GM19463 (cell line): ENCODE data around the gene ACTR2.
"Not testable (repeated sequence)": the region's sequence is repeated elsewhere in the genome, so short reads cannot be mapped to it uniquely, and the experiment has no call there.

Experiments
- ATAC-seq: cut with Tn5 transposase; IDR thresholded peaks from one replicate; pipeline ENCODE4 v1.9.1; 2021; ENCODE audit warnings: mild to moderate bottlenecking, moderate library complexity; ENCODE audit not compliant: unreplicated experiment

ACTR2 gene

DNA sequence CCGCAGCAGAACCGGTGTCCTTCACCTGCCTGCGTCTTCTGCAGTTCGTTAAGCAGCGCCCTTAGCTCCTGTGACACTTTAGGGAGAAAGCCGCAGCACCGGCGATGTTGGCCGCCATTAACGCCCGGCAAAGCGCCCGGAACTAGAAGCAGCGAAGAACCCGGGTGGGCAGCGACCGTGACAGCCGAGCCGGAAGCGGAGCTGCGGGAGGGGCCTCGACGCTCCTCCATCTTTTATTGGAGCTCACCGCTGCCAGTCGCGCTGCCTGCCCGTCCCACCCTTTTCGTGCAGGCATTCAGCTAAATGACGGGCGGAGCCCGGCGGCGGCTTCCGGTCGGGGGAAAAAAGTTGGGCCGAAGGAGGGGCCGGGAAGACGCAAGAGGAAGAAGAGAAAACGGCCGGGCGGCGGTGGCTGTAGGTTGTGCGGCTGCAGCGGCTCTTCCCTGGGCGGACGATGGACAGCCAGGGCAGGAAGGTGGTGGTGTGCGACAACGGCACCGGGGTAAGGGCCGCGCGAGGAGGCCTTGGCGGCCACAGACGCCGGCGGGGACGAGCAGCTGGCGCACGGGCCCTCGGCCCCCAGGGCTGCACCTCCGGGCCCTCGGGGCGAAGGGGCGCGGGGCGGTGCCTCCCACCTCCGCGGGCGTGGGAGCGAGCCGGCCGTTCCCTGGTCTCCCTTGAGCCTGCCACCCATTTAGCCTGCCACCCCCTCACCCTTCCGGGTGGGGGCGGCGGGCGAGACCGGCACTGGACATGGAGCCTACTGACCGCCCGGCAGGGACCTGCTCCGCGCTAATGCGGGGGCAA, at the start of gene ACTR2:
Gene ACTR2 (plus strand): TSS at position 376 of the 807 bp plus-strand sequence. CDS start 79 bp downstream, at position 455.
- ATAC-seq = peak; percentile 92

DNA sequence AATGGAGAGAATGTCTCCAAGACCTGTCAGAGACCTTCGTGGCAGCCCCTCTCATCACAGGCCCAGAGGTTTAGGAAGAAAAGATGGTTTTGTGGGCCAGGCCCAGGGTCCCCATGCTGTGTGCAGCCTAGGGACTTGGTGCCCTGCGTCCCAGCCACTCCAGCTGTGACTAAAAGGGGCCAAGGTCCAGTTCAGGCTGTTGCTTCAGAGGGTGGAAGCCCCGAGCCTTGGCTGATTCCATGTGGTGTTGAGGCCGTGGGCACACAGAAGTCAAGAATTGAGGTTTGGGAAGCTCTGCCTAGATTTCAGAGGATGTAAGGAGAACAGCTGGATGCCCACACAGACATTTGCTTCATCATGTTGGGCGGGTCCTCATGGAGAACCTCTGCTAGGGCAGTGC, 45.1 kb upstream of the ACTR2 start:
- no peak for ATAC-seq

DNA sequence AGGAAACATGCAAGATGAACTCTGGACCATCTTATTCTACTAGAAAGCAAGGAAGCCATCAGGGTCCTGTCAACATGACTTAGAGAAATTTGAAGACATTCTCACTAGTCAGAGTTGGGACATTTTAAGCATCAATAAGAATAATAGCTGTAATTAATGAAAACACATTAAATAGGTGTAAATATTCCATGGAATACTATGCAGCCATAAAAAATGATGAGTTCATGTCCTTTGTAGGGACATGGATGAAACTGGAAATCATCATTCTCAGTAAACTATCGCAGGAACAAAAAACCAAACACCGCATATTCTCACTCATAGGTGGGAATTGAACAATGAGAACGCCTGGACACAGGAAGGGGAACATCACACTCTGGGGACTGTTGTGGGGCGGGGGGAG, 44.2 kb upstream of the ACTR2 start:
- not testable (repeated sequence) for ATAC-seq

DNA sequence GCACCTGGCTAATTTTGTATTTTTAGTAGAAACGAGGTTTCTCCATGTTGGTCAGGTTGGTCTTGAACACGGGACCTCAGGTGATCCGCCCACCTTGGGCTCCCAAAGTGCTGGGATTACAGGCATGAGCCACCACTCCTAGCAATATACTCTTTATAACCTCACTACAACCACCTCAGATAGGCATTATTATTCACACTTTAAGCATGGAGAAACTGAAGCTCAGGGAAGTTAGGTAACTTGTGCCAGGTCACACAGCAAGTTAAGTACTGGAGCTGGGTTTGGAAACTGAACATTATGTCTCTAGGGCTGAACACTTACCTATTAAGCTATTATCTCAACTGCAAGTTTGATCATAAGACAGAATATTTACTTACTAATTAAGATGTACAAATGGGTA, 42.6 kb upstream of the ACTR2 start:
- ATAC-seq = no peak

DNA sequence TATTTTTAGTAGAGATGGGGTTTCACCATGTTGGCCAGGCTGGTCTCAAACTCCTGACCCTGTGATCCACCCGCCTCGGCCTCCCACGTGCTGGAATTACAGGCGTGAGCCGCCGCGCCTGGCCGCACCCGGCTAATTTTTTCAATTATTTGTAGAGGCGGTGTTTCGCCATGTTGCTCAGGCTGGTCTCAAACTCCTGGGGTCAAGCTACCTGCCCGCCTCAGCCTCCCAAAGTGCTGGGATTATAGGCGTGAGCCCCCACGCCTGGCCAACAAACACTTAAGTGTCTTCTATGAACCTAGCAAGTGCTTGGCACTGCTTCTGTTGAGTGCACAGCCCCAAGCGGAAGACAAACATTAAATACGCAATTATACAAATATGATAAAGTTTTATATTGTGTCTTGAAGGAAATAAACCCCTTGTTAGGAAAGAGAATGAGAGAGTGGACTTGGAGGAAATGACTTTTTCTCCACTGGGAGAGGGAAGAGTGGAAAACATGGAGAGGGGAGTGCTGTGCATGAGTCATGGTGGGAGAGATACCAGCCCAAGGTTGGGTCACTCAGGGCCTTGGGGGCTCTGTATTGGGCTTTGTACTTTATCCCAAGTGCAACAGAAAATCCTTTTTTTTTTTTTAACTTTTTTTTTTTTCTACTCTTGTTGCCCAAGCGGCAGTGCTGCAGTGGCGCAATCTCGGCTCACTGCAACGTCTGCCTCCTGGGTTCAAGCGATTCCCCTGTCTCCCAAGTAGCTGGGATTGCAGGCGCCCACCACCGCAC, 41.4 kb upstream of the ACTR2 start:
- ATAC-seq = no peak

DNA sequence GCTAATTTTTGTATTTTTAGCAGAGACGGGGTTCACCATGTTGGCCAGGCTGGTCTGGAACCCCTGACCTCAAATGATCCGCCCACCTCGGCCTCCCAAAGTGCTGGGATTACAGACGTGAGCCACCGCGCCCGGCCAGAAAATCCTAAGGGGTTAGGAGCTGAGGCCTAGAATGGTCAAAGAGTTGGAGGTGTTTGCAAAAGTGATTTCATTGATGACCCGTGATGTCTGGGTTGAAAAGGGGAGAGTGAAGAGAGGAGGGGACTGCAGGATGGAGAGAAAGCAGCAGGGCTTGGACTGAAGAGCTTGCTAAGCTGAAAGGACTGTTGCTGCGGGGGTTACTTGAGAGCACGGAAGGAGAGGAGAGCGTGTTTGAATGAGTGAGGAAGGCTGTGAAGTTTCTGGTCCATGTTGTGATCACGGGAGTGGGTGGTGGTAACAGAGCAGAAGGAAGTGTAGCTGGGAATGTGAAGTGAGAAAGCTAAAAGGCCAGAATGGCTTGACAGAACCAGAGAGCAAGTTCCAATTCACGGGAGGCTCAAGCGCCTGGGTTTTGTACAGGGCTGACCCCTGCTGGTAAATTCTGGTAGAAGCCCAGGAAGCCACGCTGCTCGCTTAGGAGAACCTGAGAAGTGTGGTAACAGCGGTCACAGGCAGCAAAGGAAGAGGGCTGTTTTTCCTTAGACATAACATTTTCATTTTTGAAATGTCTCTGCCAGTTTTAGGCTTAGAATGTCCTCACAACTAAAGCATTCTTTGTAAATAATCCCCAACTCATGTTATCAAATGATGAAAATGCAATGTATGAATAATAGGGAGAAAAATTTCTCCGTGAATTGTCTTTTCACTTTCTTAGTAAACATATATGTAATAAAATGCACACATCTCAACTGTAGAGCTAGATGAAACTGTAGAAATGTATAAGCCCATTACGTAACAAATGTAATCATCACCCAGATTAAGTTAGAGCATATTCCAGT, 40.5 kb upstream of the ACTR2 start:
- ATAC-seq = peak; percentile 78

DNA sequence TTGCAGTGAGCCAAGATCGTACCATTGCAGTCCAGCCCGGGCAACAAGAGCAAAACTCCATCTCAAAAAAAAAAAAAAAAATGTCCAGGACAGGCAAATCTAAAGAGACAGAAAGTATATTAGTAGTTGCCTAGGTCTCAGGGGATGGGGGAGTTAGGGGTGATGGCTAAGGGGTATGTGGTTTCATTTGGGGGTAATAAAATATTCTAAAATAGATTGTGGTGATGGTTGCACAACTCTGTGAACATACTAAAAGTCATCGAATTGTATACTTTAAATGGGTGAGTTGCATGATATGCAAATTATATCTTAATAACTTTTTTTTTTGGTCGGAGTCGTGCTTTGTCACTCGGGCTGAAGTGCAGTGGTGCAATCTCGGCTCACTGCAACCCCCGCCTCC, 34.2 kb upstream of the ACTR2 start:
- no peak for ATAC-seq

DNA sequence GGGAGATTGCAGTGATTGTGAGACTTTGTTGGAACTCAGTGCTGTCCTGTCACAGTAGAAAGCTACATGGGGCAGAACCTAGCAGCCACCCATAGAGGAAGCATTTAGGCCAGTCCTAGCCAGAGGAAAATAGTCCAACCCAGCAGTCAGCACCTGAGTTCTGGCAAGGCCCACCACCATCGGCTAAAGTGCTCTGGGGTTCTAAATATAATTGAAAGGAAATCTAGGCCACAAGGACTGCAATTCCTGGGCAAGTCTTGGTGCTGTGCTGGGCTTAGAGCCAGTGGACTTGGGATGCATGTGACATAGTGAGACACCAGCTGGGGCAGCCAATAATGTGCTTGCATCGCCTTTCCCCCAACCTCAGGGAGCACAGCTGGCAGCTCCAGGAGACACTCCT, 28.9 kb upstream of the ACTR2 start:
- ATAC-seq = no peak

DNA sequence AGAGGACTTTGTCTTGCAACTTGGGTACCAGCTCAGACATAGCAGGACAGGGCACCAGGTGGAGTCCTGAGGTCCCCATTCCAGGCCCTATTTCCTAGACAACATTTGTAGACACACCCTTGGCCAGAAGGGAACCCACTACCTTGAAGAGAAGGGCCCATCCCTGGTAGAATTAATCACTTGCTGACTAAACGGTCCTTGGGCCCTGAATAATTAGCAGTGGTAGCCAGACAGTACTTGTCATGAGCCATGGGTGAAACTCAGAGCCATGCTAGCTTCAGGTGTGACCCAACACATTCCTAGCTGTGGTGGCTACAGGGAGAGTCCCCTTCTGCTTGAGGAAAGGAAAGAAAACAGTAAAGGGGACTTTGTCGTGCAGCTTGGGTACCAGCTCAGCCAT, 28.5 kb upstream of the ACTR2 start:
- ATAC-seq = no peak

DNA sequence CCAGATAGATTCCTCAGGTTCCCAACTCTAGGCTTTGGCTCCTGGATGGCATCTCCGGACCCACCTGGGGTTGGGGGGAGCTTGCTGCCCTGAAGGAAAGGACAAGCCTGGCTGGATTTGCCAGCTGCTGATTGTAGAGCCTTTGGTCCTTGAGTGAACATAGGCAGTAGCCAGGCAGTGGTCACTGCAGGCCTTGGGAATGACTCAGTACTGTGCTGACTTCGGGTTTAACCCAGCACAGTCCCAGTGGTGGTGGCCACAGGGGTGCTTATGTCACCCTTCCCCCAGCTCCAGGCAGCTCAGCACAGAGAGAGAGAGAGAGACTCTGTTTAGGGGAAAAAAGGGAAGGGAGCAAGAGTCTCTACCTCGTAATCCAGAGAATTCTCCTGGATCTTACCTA, 27.7 kb upstream of the ACTR2 start:
- no peak for ATAC-seq

DNA sequence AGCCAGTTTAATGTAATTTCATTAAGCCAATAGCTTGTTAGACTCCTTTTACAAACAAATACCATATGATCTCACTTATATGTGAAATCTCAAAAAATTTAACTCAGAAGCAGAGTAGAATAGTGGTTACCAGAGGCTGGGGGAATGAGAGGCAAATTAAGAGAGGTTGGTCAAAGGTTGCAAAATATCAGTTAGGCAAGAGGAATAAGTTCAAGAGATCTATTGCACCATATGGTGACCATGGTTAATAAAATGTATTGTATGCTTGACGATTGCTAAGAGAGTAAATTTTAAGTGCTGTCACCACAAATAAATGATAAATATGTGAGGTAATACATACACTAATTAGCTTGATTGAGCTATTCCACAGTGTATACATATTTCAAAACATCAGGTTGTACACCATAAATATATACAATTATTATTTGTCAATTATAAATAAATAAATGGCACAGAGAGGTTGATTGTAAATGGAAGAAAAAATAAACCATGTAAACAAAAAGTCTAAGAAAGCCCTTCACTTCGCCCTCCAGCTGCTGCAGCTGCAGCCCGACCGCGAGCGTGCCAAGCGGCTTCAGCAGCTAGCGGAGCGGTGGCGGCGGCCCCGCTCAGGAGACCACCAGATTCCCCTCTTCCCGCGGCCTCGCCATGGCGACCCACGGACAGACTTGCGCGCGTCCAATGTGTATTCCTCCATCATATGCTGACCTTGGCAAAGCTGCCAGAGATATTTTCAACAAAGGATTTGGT, 23.0 kb upstream of the ACTR2 start:
- no peak for ATAC-seq

DNA sequence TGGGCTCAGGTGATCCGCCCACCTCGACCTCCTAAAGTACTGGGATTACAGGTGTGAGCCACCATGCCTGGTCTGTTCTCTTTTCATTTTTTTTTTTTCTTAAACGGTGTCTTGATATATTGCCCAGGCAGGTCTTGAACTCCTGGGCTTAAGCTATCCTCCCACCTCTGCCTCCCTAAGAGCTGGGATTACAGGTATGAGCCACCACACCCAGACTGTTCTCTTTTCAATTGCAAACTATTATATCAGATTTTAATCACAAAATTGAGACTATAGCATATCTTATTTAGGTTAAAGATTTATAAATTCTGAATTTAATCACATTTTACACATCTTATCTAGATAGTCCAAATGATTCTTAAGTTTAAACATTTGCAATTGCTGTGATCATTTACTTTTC, 15.5 kb upstream of the ACTR2 start:
- no peak for ATAC-seq

DNA sequence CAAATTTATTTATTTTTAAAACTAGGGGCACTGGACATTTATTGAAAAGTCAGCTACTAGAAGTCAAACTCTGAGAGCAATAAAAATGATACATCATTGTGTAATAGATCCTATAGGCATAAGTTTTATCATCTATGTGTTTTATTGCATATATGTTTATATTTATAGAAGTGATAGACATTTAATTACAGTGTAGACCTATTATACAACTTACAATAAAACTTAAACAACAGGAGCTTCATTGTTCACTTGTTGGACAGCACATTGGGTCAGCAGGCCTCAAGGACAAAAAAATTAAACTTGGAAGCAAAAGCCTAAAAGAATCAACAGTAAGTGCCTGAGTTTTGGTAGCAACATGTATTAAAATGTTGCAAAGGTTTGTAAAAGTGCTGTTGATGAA, 15.0 kb upstream of the ACTR2 start:
- no peak for ATAC-seq

DNA sequence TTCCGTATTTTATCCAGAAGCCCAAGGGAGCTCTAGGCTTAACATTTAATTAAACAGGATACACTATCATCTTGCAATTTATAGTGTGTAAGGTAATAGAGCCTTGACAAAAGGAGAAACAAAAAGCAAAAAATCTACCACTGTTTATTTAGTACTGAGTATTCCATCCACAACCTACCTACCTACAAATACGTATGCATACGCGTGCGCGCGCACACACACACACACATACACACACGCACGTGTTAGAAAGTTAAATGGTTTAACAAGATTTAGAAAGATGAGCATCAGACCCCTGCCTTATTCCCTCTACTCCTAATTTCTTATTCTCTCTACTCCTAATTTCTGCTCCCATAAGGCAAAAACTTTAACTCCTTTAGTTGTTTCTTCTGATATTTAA, 14.6 kb upstream of the ACTR2 start:
- ATAC-seq = no peak

DNA sequence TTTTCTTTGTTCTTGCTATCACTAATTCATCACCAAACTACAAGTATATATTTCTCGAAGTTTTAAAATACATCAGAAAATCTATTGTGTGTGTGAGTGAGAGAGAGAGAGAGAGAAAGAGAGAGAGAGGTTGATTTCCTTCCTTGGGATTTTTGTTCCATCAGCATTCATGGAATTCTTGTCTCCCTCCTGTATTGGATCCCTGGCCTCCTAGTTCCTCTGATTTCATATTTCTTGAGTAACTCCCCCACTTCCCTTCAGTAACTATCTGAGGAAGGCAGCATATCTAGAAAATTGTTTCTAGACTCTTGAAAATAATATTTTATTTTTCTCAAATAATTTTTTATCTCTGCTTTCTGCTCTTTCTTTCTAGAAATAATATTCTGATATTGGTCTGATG, 13.3 kb upstream of the ACTR2 start:
- no peak for ATAC-seq

DNA sequence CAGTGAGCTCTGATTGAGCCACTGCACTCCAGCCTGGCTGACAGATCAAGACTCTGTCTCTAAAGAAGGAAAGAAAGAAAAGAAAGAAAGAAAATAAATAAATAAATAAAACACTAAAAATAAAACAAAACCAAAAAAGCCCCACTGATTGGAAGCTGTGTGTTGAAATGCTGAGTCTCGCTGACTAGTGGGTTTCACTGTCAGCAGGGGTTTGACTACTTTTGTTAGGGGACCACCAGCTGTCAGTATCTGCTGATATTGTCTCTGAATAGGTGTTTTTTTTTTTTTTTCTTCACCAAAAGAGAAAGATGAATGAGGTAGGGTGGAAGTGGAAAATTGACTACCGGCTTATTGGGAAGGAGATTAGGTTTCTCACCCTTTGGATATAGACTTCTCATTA, 12.8 kb upstream of the ACTR2 start:
- ATAC-seq = no peak

DNA sequence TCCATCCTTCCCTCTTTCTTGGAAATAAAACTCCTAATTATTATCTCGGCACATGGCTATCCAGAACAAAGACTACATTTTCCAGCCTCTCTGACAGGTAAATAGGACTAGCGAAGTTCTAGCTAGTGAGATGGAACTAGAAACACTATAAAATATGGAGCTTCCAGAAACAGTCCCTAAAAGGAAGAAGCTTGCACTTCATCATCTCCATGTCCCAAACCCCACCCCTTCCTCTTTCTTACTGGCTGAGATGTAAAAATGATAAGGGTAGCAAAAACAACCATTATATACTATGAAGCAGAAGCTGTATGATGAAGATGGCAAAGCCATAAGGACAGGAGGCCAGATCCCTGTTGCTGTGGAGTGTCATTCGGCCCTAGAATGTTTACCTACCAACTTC, 11.7 kb upstream of the ACTR2 start:
- no peak for ATAC-seq

DNA sequence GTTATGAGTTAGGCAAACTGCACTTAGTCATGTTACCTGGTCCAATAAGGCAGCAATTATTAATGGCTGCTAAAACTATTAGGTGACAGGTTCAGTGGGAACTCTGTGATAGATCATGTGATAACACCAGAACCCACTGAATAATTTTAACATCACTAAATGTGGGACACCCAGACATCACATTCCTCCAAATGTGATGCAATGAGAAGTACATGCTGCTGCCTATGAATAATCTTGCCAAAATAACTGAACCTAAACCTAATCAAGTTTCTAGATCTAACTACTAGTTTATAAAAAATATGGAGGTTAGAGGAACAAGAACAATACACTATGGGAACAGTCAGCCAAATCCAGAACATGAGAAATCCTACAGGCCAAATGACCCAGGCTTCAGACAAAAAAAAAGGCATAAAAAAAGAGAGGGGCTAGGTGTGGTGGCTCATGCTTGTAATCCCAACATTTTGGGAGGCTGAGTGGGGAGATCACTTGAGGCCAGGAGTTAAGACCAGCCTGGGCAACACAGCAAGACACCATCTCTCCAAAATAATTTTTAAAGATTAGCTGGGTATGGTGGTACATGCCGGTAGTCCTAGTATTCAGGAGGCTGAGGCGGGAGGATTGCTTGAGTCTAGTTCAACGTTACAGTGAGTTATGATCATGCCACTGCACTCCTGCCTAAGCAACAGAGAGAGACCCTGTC, 7.0 kb upstream of the ACTR2 start:
- no peak for ATAC-seq

DNA sequence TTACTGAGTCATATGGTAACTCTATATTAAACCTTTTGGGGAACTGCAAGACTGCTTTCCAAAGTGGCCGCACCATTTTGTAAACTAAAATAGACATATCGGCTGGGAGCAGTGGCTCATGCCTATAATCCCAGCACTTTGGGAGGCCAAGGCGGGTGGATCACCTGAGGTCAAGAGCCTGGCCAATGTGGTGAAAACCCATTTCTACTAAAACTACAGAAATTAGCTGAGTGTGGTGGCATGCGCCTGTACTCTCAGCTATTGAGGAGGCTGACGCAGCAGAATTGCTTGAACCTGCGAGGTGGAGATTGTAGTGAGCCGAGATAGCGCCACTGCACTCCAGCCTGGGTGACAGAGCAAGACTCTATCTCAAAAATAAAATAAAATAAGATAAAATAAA, 6.4 kb upstream of the ACTR2 start:
- not testable (repeated sequence) for ATAC-seq

DNA sequence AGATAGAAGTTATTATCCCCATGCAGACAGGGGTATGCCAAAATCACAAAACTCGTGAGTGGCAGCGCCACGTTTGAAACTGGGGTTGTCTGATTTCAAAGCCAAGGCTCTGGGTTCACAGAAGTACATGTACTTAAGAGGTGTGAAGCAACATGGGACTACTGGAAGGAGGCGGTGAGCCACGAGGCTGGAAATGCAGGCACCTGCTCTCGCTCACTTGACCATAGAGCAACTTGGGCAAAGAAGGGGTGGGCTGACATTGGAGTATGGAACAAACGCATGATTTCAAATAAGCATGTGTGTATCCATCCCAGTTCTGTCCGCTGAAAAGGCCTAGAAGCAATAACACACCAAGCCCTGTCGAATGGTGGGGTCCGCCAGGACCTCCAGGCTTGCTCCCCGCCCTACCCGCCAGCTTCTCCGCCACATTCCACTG, 593 bp upstream of the ACTR2 start:
- peak; percentile 10 for ATAC-seq
